Left colon (tissue), 2 donors: Measurements from ENCODE around the gene HNRNPA2B1. TPM values are rescaled to one million over a fixed set of nuclear protein-coding genes. Genes with fewer than 3 reads are reported as not detected.
"Not testable (repeated sequence)": the region's sequence is repeated elsewhere in the genome, so short reads cannot be mapped to it uniquely, and the experiment has no call there.

Experiments used
- ATAC-seq: fragments of 200-7000 bp; cut with Tn5 transposase; one replicate; pipeline ENCODE4 v1.9.1; 2020; ENCODE audit warnings: mild to moderate bottlenecking, moderate library complexity
- DNase-seq, 2 donors: peaks; one replicate each; pipeline ENCODE4 v3.0.0-alpha.2; 2020
- intact Hi-C, 2 donors: fragments of 100-400 bp; cut with DNase I in 1 of 2; cut with micrococcal nuclease in 1 of 2; formaldehyde crosslinking; loops; one replicate each; pipeline versions ENCODE4 v1.11.2 to v1.14.0; 2022; cut with DNase I, micrococcal nuclease
- total RNA-seq, 2 donors: library from RNA; stranded (reverse); fragmentation: NEBNext Ultra II Directional; extraction: Animal tissue kit (Norgen Biotek cat#: 25700); gene quantifications; one replicate each; pipeline ENCODE4 v1.2.1, GENCODE V29; 2021
- donor health status: DM: no; HTN: no; CAD: no.
- donor health status: DM: yes; HTN: yes; CAD: no.

The HNRNPA2B1 gene
- total RNA-seq, 2 donors from 2014 or later, result 295 to 453 TPM

DNA sequence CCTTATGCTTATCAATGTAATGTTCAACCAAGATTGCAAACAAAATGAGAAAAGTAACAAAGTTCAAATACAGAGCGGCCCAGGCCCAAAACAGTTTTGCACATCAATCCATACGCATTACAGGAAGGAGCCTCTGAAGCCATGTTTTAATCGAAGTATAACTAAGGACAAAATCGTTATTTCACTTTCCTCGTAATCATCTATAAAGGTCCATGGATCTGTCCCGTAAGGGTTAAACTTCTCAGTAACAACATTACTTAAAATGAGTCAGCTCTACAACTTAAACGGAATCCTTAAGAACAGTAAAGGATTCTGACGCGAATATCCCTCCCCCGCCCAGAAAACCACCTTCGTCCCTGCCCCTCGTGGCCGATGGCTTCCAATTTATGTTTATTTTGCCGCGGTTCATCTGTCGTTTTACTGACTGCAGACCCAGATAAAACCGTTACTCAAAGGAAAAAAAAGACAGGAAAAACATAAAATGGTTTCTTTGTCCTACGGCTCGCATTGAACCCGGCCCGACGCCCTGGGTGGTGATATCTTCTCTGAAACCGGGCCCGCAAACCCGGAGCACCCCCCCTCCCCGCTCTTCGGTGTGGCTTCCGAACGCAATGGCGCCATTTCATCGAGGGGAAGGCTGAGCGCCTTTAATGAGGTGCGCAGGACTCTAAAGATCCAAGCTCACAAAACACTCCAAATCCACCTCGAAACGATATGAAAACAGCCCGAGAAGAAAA, 1.1 kb downstream of the HNRNPA2B1 start:
- ATAC-seq, result peak; percentile 25

DNA sequence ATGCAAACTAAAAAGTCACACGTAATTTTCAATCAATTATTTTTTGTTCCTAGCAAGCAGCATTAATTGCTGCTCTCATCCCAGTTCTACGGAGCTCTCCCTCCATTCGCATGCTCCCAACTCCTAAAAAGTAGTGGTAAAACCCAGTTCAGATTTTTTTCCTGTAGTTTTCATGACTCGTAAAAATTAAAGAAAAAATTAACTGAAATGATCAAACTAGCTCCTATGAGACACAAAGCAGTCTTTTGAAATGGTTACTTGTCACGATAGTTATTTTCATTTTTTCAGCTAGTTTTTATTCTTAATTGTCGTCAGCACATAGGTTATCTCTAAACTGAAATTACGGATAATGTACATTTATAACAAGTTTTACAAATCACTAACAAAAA, 1.8 kb downstream of the HNRNPA2B1 start:
- intact Hi-C loops, result loop anchor here in 1 of 2 donors (10.0 kb wide), 1 partner anchor 104 kb away; no protein-coding TSS in a partner anchor
- ATAC-seq (no peak), DNase-seq (no peak)

More for the DNA sequence above, 1.1 kb downstream of the HNRNPA2B1 start:
- intact Hi-C loops, result loop anchor here in 1 of 2 donors (5.0 to 10.0 kb wide), 2 partner anchors 105 to 963 kb away; no protein-coding TSS in a partner anchor
- peak; percentile 73 to 79 for DNase-seq

DNA sequence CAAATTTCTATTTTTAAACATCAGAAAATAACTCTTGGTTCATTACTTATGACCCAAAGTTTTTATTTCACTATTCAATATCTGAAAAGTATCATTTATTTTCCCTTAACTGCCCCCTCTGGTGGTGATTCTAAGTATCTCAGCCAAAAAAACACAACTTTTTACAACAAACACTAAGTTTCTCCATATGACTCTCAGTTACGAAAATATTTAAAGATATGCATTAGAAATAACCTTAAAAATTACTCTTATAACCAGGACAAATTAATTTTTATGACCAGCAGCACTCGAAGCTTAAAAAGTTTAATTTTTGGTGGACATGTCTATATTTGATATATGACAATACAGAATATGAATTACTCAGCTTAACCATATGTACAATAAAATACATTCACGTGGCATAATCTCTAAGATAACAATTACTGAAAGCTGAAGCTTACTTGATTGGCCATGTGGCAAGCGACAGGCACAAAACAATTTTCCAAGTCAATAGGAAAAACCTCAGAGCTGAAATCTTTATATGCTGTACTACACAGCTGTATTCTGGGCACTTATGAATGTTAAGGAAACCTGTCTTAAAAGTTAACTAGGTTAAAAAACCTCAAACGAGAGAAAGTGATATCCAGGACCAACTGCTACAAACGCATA, 2.3 kb downstream of the HNRNPA2B1 start:
- intact Hi-C loops, result loop anchor here in 1 of 2 donors (10.0 kb wide), 1 partner anchor 103 kb away; no protein-coding TSS in a partner anchor
- DNase-seq (no peak), ATAC-seq (no peak)

DNA sequence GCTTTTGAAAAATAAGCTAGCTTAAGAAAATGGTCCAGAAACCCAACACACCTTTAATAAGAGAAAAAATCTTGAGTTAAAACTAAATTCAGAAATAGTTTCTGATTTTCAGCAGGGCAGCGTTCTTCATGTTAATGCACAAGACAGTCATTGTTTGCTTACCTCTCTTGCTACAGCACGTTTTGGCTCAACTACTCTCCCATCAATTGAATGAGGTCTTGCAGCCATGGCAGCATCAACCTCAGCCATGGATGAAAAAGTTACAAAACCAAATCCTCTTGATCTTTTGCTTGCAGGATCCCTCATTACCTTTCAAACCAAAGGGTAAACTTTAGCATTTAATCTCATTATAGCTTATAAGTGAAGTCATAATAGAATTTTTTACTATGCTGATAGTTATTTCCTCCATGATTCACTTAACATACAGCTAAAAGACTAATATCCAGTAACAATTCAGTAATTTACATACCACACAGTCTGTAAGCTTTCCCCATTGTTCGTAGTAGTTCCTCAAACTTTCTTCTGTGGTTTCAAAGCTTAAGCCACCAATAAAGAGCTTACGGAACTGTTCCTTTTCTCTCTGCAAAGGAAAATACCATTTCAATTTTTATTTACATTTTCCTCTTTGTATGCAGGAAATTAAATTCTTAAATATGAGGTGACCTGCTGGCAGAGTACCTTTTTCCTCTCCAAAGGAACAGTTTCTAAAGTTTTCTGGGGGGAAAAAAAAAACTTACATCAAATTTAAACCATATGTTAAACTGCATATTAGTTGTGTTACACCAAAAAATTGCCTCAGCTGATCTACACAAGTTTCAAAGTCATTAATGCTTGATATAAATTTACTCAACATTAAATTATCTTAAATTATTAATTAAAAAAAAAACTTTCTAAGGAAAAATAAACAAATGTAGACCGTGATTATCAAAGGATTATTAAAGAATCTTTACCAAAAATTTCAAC, 3.1 kb downstream of the HNRNPA2B1 start:
- no peak for DNase-seq
- ATAC-seq, result no peak
- intact Hi-C loops, result loop anchor here in 1 of 2 donors (10.0 kb wide), 1 partner anchor 103 kb away; no protein-coding TSS in a partner anchor

DNA sequence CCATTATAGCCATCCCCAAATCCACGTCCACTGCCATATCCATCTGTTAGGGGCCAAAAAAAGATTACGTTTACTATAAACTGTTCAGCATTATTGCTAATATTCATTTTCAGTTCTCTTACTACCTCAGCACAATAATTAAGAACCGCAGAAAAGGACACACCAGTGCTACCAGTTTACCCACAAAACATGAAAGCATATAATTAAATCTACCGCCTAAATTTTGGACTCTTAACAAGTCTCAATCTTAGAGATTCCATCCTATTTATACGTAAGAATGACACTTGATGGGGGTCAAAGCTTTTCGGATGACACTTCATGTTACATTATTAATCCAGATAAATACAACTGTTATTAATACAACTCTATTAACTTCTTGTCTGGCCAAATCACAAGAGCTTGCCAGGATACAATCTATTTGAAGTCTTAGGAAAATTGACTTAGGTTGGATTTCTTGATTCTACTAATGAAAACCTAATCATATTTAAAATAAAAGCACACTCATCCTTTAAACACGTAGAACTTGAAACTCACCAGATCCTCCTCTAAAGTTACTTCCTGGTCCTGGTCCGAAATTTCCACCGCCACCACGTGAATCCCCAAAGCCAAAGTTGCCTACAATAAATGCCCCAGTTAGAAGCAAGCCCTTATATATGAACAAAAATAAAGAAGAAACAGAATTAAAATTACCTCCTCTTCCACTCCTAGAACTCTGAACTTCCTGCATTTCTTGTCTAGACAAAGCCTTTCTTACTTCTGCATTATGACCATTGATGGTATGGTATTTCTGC, 4.5 kb downstream of the HNRNPA2B1 start:
- DNase-seq (no peak), ATAC-seq (no peak)
- intact Hi-C loops, result loop anchor here in 1 of 2 donors (10.0 kb wide), 1 partner anchor 101 kb away; no protein-coding TSS in a partner anchor

DNA sequence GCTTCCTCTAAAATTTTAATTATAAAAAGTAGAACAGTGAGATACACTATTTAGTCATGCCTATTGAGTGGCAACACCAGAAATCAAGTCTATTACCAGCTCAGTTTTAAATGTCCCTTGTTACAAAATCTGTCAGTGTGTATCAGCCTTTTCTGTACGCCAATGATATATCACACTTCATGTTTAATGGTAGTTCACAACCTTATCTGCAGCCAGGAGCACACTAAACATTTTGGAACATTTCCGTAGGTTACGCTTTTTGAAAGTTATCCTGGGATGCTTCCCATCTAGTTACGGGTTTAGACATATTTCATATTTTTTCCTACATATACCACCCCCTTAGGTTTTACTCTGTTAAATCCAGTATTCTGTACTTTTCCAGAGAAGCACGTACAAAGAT, 5.4 kb downstream of the HNRNPA2B1 start:
- no peak for ATAC-seq
- DNase-seq, result no peak
- intact Hi-C loops, result loop anchor here in 1 of 2 donors (10.0 kb wide), 1 partner anchor 100 kb away; no protein-coding TSS in a partner anchor

DNA sequence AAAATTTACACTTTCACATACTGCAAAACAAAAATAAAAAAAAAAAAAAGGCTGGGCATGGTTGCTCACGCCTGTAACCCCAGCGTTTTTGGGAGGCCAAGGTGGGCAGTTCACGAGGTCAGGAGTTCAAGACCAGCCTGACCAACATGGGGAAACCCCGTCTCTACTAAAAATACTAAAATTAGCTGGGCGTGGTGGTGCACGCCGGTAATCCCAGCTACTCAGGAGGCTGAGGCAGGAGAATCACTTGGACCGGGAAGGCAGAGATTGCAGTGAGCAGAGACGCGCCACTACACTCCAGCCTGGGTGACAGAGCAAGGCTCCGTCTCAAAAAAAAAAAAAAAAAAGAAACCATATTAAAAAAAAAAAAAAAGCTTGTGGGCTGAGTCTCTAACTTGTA, 5.8 kb downstream of the HNRNPA2B1 start:
- intact Hi-C loops, result loop anchor here in 1 of 2 donors (10.0 kb wide), 1 partner anchor 100 kb away; no protein-coding TSS in a partner anchor
- DNase-seq, ATAC-seq: not testable (repeated sequence)

DNA sequence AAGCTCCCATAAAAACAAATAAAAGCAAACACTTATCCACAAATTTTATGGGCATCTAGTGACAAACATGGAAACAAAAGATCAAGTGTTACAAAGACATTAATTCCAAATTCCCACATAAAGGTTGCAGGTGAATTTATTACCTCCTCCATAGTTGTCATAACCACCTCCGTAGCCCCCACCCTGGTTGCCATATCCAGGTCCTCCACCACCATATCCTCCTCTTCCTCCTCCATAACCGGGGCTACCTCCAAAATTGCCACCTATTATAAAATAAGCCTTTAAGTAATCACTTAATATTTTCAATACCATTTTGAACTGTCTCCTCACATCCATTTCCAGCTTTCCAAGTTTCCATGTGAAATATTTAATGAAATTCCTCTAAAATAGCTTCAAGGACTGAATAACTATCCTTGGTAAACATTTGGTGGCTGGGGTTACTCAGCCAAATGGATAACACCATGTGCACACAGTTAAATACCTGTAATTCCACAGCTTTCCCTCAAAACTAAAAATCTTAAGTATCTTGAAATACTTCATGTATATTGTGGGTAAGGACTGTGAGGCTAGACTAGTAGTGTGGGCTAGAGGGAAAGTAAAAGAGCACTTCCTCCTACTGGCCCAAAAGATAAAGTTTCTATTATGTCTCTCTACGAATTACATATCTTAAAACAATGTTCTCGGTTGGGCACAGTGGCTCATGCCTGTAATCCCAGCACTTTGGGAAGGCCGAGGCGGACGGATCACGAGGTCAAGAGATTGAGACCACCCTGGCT, 6.9 kb downstream of the HNRNPA2B1 start:
- ATAC-seq (no peak), DNase-seq (no peak)
- intact Hi-C loops, result loop anchor here in 1 of 2 donors (10.0 kb wide), 1 partner anchor 99 kb away; no protein-coding TSS in a partner anchor

DNA sequence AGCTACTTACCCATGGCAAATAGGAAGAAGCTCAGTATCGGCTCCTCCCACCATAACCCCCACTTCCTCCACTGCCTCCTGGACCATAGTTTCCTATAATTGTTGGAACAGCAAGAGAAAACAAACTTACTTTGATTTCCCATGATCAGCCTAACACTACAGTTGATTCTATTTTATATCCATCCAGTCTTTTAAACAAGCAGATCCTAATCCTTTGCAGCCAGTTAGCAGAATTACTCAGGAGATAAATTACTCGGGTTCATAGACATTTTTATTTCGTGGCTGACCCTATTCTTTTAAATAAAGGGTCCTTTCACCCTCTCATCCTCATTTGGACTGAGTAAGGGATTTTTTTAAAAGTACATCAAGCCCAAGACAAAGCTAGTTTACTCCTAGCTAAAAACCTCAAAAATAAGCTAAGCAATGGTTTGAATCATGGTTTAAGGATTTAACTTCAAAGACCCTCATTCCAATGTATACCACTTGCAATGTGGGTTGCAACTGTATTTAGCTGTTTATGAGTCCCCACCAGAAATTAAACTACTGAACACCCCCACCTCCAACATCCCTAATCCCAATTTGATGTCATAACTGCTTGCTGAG, 8.0 kb downstream of the HNRNPA2B1 start:
- DNase-seq (no peak), ATAC-seq (no peak)
- intact Hi-C loops, result loop anchor here in 1 of 2 donors (10.0 kb wide), 1 partner anchor 98 kb away; no protein-coding TSS in a partner anchor

DNA sequence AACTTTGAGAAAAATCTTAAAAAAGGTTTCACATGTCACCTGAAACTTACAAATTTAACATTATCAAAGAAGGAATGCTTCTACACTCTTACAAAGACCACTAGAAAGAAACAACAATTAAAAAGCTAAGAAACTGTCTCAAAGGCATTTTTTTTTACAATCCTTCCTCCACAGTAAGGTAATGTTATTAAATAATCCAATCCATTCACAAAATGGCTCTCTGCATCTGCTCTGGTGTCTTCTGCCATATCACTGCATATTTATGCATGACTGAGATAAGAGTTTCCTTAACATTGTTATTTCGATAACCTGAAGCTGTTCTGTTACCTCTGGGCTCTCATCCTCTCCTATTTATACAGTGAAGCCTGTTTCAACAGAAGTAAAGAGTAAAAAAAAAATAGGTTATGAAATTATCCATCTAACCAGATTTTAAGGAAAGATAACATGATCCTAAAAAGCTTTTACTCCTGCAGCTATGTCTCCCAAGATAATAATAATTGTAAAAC, 8.5 kb downstream of the HNRNPA2B1 start:
- DNase-seq (no peak), ATAC-seq (no peak)
- intact Hi-C loops, result loop anchor here in 1 of 2 donors (10.0 kb wide), 1 partner anchor 97 kb away; no protein-coding TSS in a partner anchor

DNA sequence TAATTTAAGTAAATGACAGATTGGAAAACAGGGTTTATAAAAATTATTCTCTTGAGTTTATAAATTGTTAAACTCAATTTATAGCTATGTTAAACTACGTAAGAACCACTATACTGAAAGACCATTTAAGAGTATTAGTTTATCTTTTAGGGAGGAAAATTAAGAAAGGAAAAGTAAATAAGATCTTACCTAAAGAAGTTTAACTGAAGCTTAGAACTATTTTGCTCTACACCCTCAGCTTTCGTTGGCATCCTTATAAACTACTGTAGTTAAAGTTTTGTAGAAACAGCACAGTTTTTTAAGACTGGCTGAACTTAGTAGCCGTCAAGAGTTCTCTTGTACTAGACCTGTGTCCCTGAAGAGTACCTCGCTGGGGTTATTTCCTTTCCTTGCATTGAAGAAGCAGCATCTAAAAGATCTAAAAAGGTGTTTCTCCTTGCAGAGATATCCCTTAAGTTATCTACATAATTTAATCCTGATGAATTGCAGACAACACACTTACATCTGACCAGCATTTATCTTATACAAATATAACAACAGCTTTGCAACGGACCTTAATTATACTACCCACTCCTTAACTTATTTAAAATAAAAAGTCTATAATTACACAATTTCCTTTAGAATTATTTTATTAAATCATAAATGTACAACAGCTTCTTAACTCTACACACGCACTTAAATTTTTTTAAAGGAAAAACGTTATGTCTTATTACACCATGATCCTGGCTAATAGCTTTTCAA, 9.1 kb downstream of the HNRNPA2B1 start:
- intact Hi-C loops, result loop anchor here in 1 of 2 donors (10.0 kb wide), 1 partner anchor 97 kb away; no protein-coding TSS in a partner anchor
- ATAC-seq, result no peak
- no peak for DNase-seq

DNA sequence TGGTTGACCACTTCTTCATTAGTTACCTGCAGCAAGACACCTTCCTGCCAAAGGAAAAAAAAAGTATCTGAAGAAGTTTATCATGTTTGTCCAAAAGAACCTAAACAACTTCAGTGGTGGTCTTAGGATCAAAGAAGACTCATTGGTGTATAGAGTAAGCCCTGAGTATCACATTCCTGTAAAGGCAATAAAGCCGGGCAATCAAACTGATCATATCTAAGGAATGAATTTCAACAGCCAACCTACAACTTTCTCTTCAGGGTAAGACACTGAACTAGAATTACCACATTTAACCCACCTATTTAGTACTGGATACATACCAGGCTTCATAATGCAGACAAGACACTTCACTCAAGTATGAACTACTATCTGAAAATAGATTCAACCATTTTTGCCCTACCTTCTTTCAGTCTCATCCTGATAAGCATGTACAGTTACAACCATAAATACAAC, 10.1 kb downstream of the HNRNPA2B1 start:
- ATAC-seq (no peak), DNase-seq (no peak)
- intact Hi-C loops, result loop anchor here in 1 of 2 donors (10.0 kb wide), 1 partner anchor 96 kb away; no protein-coding TSS in a partner anchor

DNA sequence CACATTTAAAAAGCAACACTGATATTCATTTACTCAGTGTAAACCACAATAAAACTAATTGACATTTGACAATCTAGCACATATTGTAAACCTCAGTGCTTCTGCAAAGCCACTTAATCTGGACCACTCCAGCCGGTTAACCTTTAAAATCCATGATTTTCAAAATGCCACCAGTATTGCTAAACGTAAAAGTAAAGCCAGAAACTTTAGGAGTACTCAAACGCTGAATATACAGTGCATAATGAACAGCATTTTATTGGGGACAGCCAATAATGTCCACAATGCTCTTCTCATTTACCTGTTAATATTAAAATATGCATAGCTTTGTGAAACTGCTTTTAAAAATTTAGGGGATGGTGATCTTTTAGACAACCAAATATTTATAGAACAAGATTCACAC, 10.8 kb downstream of the HNRNPA2B1 start:
- intact Hi-C loops, result loop anchor here in 1 of 2 donors (10.0 kb wide), 1 partner anchor 95 kb away; no protein-coding TSS in a partner anchor
- no peak for ATAC-seq
- DNase-seq, result no peak

DNA sequence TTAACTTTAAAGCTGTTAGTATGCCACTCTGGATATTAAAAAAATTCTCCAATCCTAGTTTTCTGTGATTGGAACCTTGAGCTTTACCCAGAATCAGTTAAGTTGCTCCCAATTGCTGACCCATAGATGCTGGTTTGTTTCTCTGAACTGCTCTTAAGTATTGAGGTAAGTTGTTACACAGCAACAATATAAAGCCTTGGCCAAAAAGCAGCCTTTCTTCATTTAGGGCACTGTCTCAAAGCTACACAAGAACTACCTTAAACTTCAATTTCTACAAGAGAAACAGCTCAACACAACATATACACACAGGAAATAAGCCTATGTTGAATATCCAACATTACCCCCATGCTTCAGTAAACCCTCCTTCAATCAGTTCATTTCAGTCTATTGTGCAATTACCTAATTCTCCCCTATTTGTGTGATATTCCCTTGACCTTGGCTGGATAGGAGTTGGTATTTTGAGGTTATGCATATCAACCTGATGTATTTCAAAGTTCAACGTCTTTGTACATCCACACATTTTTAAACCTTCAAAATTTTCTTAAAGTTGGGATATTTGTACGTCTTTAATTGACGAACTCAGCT, 11.5 kb downstream of the HNRNPA2B1 start:
- ATAC-seq (no peak), DNase-seq (no peak)
- intact Hi-C loops, result no loop called here
